A673 (cell line): Measurements from ENCODE around the gene ZNRF3.

Experiments used
- EZH2 ChIP-seq: fragments of 200-600 bp; sonication (generic); IDR thresholded peaks from 2 replicates; pipeline ENCODE4 v1.6.1; 2017; ENCODE audit warnings: borderline replicate concordance, low read depth, mild to moderate bottlenecking, mixed read lengths, antibody characterized with exemption, low read length; ENCODE audit not compliant: poor library complexity, severe bottlenecking
- TF ChIP-seq, protein P1 (sequence below): fragments of 300-800, 200-600 bp; sonication (generic); conservative IDR thresholded peaks from 2 replicates; pipeline ENCODE4 v1.5.1; 2017; ENCODE audit warnings: low read depth, mild to moderate bottlenecking, antibody characterized with exemption, low read length, moderate library complexity, mixed read lengths

GRCh38 chr22:28989484-28989883 lies 106.1 kb downstream of the ZNRF3 start:
- TF ChIP-seq, protein P1, sequence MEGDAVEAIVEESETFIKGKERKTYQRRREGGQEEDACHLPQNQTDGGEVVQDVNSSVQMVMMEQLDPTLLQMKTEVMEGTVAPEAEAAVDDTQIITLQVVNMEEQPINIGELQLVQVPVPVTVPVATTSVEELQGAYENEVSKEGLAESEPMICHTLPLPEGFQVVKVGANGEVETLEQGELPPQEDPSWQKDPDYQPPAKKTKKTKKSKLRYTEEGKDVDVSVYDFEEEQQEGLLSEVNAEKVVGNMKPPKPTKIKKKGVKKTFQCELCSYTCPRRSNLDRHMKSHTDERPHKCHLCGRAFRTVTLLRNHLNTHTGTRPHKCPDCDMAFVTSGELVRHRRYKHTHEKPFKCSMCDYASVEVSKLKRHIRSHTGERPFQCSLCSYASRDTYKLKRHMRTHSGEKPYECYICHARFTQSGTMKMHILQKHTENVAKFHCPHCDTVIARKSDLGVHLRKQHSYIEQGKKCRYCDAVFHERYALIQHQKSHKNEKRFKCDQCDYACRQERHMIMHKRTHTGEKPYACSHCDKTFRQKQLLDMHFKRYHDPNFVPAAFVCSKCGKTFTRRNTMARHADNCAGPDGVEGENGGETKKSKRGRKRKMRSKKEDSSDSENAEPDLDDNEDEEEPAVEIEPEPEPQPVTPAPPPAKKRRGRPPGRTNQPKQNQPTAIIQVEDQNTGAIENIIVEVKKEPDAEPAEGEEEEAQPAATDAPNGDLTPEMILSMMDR = no peak
- no peak for TF ChIP-seq EZH2
